Measurements from ENCODE around the gene TECTA. TPM values are rescaled to one million over a fixed set of nuclear protein-coding genes. Genes with fewer than 3 reads are reported as not detected.

Gene TECTA
- total RNA-seq, 1 donor from 2014 or later: 2.6 TPM

DNA sequence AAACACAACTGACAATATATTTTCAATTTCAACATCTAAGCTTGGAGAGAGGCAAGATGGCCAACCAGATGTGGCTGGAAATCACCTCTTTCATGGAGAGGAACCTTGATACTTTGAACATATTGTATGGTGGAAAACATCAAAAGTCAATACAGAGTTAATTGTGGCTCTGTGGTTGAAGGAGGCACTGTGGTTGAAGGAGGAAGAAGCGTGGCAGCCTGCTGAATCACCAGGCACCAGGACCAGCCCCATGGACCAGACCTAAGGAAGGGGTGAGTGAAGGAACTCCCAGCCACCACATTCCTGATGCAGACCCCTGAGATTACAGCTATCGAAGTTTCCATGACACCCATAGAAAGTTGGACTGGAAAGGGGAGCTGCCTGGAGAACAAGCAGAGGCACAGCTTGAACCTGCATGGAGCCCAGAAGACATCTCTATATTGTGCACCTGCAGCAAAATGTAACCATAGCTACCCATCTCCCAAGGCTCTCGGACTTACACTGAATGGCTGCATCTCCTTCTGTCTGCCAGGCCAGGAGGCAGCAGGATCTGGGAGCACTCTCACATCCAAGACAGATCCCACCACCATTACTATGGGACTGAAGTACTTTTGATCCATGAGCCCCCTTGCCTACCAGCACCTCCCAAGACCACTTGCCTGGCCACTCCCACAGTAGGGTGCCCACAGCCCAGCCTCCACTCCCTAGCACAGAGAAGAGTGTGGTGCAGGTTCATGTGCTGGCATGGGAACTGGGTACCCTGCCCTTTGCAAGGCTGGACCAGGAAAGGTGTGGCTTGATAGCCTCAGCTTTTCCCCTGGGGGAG is 111.7 kb downstream of the TECTA start:
- Mint-ChIP-seq H3K4me3 (no peak overlapping the region), H3K9me3 (peaks cover 16% of the 10 kb centered on the region), H3K4me1 (peaks cover 10% of the 10 kb centered on the region), H3K27ac (no peak overlapping the region), H3K36me3 (no peaks in the 10 kb centered on the region), H3K27me3 (ENCODE audit: low read depth) (no peaks in the 10 kb centered on the region)
- TF ChIP-seq, protein P1, sequence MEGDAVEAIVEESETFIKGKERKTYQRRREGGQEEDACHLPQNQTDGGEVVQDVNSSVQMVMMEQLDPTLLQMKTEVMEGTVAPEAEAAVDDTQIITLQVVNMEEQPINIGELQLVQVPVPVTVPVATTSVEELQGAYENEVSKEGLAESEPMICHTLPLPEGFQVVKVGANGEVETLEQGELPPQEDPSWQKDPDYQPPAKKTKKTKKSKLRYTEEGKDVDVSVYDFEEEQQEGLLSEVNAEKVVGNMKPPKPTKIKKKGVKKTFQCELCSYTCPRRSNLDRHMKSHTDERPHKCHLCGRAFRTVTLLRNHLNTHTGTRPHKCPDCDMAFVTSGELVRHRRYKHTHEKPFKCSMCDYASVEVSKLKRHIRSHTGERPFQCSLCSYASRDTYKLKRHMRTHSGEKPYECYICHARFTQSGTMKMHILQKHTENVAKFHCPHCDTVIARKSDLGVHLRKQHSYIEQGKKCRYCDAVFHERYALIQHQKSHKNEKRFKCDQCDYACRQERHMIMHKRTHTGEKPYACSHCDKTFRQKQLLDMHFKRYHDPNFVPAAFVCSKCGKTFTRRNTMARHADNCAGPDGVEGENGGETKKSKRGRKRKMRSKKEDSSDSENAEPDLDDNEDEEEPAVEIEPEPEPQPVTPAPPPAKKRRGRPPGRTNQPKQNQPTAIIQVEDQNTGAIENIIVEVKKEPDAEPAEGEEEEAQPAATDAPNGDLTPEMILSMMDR (IDR thresholded peaks at IDR 0.05; ENCODE audit: unreplicated experiment): no peak
- DNase-seq (ENCODE audit: low spot score in 2 of 2, unreplicated experiment in 2 of 2): no peak

DNA sequence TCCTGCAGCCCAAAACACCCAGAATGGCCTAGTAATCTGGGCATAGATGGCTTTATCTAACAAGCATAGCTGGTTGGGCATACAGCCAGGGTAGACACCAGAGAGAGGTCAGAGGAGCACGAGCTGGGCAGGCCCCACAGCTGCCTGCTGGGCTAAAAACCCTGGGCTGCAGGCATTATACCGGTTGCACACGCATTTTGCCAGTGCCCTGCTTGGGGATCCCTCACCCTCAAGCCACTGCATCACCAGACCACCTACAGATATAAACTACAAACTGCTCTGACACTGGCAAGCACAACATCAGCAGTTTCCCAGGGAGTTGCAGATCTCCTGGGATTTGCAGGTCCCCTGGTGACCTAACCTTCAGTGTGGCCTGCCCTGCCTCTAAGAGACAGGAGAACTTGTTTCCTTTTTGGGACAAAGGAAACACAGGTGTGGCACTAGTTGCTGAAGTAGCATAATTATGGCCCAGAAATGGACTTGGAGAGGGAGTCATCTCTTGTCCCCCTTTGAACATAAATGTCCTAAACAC is 112.4 kb downstream of the TECTA start:
- Mint-ChIP-seq H3K4me3 (no peak overlapping the region), H3K27ac (no peak overlapping the region), H3K9me3 (peaks cover 16% of the 10 kb centered on the region), H3K27me3 (ENCODE audit: low read depth) (no peaks in the 10 kb centered on the region), H3K4me1 (peaks cover 7% of the 10 kb centered on the region), H3K36me3 (no peaks in the 10 kb centered on the region)
- DNase-seq (ENCODE audit: low spot score in 2 of 2, unreplicated experiment in 2 of 2): no peak
- TF ChIP-seq, protein P1 (IDR thresholded peaks at IDR 0.05; ENCODE audit: unreplicated experiment): no peak

DNA sequence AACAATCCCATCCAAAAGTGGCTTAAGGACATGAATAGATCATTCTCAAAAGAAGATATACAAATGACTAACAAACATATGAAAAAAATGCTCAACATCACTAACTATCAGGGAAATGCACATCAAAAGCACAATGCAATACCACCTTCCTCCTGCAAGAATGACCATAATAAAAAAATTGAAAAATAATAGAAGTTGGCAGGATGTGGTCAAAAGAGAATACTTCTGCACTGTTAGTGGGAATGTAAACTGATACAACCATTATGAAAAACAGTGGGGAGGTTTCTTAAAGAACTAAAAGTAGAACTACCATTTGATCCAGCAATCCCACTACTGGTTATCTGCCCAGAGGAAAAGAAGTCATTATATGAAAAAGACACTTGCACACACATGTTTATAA is 113.8 kb downstream of the TECTA start:
- H3K9me3 Mint-ChIP-seq: peaks cover 16% of the 10 kb centered on the region
- no peaks in the 10 kb centered on the region for H3K36me3 Mint-ChIP-seq
- H3K4me1 Mint-ChIP-seq: peaks cover 7% of the 10 kb centered on the region
- DNase-seq (ENCODE audit: low spot score in 2 of 2, unreplicated experiment in 2 of 2): no peak
- TF ChIP-seq, protein P1 (IDR thresholded peaks at IDR 0.05; ENCODE audit: unreplicated experiment): no peak
- H3K27ac Mint-ChIP-seq: no peak overlapping the region
- no peaks in the 10 kb centered on the region for H3K27me3 Mint-ChIP-seq (ENCODE audit: low read depth)
- H3K4me3 Mint-ChIP-seq: no peak overlapping the region

DNA sequence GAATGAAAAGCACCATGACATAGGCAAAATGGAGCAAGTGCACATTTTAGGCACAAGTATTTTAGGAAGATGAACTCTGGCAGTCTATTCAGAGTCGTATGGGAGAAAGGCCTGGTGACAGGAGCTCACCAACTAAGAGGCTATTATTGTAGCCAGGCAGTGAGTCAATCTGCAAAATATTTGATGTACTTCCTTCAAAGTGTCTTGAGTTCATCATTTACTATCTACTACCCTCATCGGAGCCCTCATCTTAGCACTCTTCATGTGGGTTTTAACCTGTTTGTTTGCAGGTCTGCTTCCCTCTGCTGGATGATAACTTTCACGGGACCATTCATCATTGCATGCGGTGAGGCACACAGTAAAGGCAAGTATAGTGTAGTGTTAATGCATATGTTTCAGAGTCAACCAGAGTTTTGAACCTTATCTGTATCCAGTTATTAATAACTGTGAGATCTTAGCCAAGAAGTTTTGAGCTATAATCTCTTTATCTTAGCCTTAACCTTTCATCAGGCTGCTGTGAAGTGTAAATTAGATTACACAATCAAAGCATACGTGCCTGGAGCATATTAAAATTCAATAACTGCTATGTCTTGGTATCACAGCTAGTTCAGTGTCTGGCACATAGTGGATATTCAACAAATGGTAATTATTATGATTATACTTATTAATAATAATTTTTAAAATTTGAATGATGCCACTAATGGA is 120.6 kb downstream of the TECTA start:
- Mint-ChIP-seq H3K4me3 (no peak overlapping the region), H3K36me3 (no peaks in the 10 kb centered on the region), H3K9me3 (peaks cover 7% of the 10 kb centered on the region), H3K27me3 (ENCODE audit: low read depth) (peaks cover 4% of the 10 kb centered on the region), H3K27ac (no peak overlapping the region), H3K4me1 (peaks cover 3% of the 10 kb centered on the region)
- no peak for DNase-seq (ENCODE audit: low spot score in 2 of 2, unreplicated experiment in 2 of 2)
- TF ChIP-seq, protein P1 (IDR thresholded peaks at IDR 0.05; ENCODE audit: unreplicated experiment): no peak

DNA sequence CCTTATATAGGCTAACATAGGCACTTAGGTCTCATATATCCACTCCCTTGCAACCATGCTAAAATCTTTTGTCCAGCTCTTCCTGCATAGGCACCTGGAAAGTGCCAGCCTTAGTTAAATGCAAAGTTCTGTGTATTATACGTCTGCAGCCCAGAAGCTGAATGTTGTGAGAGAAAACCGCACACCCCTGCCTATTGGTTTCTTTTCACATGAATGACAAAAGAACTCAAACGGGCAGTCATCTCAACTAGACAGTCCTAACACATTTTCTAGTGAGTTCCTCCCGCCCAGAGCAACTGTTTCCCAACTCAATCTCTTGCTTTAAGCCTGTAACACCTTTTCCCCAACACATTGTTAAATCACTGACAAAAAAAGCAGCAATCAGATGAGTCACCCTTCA is 122.1 kb downstream of the TECTA start:
- Mint-ChIP-seq H3K9me3 (peaks cover 16% of the 10 kb centered on the region), H3K36me3 (no peaks in the 10 kb centered on the region), H3K4me3 (no peak overlapping the region), H3K27ac (no peak overlapping the region), H3K4me1 (peaks cover 3% of the 10 kb centered on the region), H3K27me3 (ENCODE audit: low read depth) (peaks cover 4% of the 10 kb centered on the region)
- no peak for DNase-seq (ENCODE audit: low spot score in 2 of 2, unreplicated experiment in 2 of 2)
- TF ChIP-seq, protein P1 (IDR thresholded peaks at IDR 0.05; ENCODE audit: unreplicated experiment): no peak

All from mesothelial cell of epicardium (in vitro differentiated cells).